ENCODE data around the gene GAGE13. TPM values are rescaled to one million over a fixed set of nuclear protein-coding genes. Genes with fewer than 3 reads are reported as not detected.

GAGE13 gene
- total and polyA plus RNA-seq, 2 of the 8 experiments (the other 6 are each of a cell fraction or from before 2014, with no cell fraction given), result not detected

- no peak overlapping the region for H2AFZ ChIP-seq (ENCODE audit: low read length)
- H4K91ac ChIP-seq (replicated peaks; ENCODE audit: insufficient read length, low read length), result no peak overlapping the region
- H3K27me3 ChIP-seq (replicated peaks in 1 of 4; ENCODE audit: control insufficient read depth in 3 of 4, extremely low read depth in 1 of 4, insufficient read depth in 3 of 4, low read length in 3 of 4), result no peaks in the 10 kb centered on the region
- CTCF ChIA-PET (ENCODE audit: partially characterized antibody), result interaction anchor here (1.4 kb wide), 1 partner anchor 19 kb away, joined by 5 read pairs; no protein-coding TSS in a partner anchor
- H3K23me2 ChIP-seq (ENCODE audit: low read depth, low read length), result no peaks in the 10 kb centered on the region; the same call in 1 of the 2 replicates
- H3K9me3 ChIP-seq (ENCODE audit: insufficient read depth in 2 of 2, low read depth in 1 of 2, low read length in 1 of 2), result no peaks in the 10 kb centered on the region
- H2BK12ac ChIP-seq (ENCODE audit: low read depth, low read length), result no peak overlapping the region
- H2AK5ac ChIP-seq (ENCODE audit: low read depth, low read length), result no peak overlapping the region
- no peak overlapping the region for H3K14ac ChIP-seq (ENCODE audit: insufficient read length)
- no peak overlapping the region for H2BK20ac ChIP-seq (ENCODE audit: low read length)
- H3K9ac ChIP-seq (replicated peaks in 1 of 4; ENCODE audit: extremely low read depth in 1 of 4, low read depth in 3 of 4, low read length in 3 of 4), result no peak overlapping the region
- H3K4me2 ChIP-seq (ENCODE audit: insufficient read depth in 1 of 2, low read depth in 2 of 2, low read length in 2 of 2), result peak overlapping the region; percentile 51 to 80
- FAIRE-seq (no peak), DNase-seq (ENCODE audit: low read depth in 1 of 2, low spot score in 2 of 2) (no peak)
- H3K18ac ChIP-seq (ENCODE audit: extremely low read depth, low read length), result no peak overlapping the region; the same call in 1 of the 2 replicates
- H3K79me2 ChIP-seq (ENCODE audit: control insufficient read depth in 1 of 2, insufficient read depth in 2 of 2, low read length in 2 of 2), result no peaks in the 10 kb centered on the region
- peaks cover 4 to 22% (median 13%) of the 10 kb centered on the region in 4 experiments for H3K4me1 ChIP-seq (replicated peaks in 1 of 4; ENCODE audit: control insufficient read depth in 3 of 4, insufficient read depth in 4 of 4, low read length in 3 of 4)
- no peak overlapping the region for H2BK120ac ChIP-seq (replicated peaks; ENCODE audit: low read depth, low read length)
- no peak overlapping the region for H4K8ac ChIP-seq (ENCODE audit: extremely low read depth, insufficient read depth, low read length)
- H2BK5ac ChIP-seq (ENCODE audit: low read depth, low read length), result no peak overlapping the region
- peak overlapping the region; percentile 52; the same call in 1 of the 2 replicates for H3K27ac ChIP-seq (ENCODE audit: low read depth, low read length)
- peak overlapping the region in 2 of 4 experiments; percentile 3 to 52; a peak in 2 of 8 replicates for H3K4me3 ChIP-seq (ENCODE audit: extremely low read depth in 1 of 4, insufficient read depth in 2 of 4, low read depth in 3 of 4, low read length in 4 of 4)
- H2BK15ac ChIP-seq (ENCODE audit: low read length), result no peak overlapping the region
- no peaks in the 10 kb centered on the region for H3K36me3 ChIP-seq (ENCODE audit: control insufficient read depth in 2 of 4, insufficient read depth in 4 of 4, low read length in 3 of 4)
- H3K23ac ChIP-seq (ENCODE audit: insufficient read length), result no peak overlapping the region
- no peaks in the 10 kb centered on the region for H4K20me1 ChIP-seq (replicated peaks in 1 of 2; ENCODE audit: control insufficient read depth in 1 of 2, insufficient read depth in 2 of 2, low read length in 2 of 2)
- no peaks in the 10 kb centered on the region for H3K79me1 ChIP-seq (ENCODE audit: low read depth, low read length)
- no peak overlapping the region for H3K56ac ChIP-seq (replicated peaks; ENCODE audit: insufficient read length, low read depth, low read length)
- H4K5ac ChIP-seq (ENCODE audit: insufficient read length, low read depth, low read length), result no peak overlapping the region
- POLR2A ChIA-PET (ENCODE audit: partially characterized antibody), result interaction anchor here (2.0 kb wide), 1 partner anchor 41 kb away, joined by 5 read pairs; no protein-coding TSS in a partner anchor
- H3K4ac ChIP-seq (replicated peaks; ENCODE audit: insufficient read length, low read depth, low read length), result no peak overlapping the region
- 23% methylated on average over 13 of the region's 18 CpGs; no CpG with 5 or more reads in 1 of the 2 experiments for WGBS, 2 experiments (ENCODE audit: extremely low coverage in 1 of 2, insufficient coverage in 1 of 2, insufficient read length in 1 of 2, insufficient replicate concordance in 2 of 2, low coverage in 1 of 2, low lambda C conversion rate in 2 of 2, missing lambda C conversion rate in 1 of 2)
- TF ChIP-seq CEBPB (IDR thresholded peaks at IDR 0.05; ENCODE audit: low read depth, low read length) (no peak), TBP (IDR thresholded peaks at IDR 0.05; ENCODE audit: low read depth, low read length) (no peak), ZNF274 (IDR thresholded peaks at IDR 0.05; ENCODE audit: borderline replicate concordance, extremely low read depth, low read length) (no peak), EP300 (IDR thresholded peaks at IDR 0.05; ENCODE audit: borderline replicate concordance in 1 of 2, low read depth in 2 of 2, low read length in 2 of 2) (no peak), ATF3 (IDR thresholded peaks at IDR 0.05; ENCODE audit: insufficient read depth, low read depth, low read length) (no peak), HDAC6 (IDR thresholded peaks at IDR 0.05; ENCODE audit: low read depth, low read length) (no peak), CBX5 (IDR thresholded peaks at IDR 0.05; ENCODE audit: low read depth, low read length) (no peak), ATF2 (IDR thresholded peaks at IDR 0.05; ENCODE audit: low read length) (no peak), SP1 (IDR thresholded peaks at IDR 0.05; ENCODE audit: low read depth, low read length) (no peak), TAF7 (optimal IDR thresholded peaks at IDR 0.05; ENCODE audit: borderline replicate concordance, low read depth, low read length) (no peak), SRF (IDR thresholded peaks at IDR 0.05; ENCODE audit: low read depth, low read length) (no peak), BCL11A (IDR thresholded peaks at IDR 0.05; ENCODE audit: low read depth in 2 of 2, low read length in 2 of 2) (no peak)
Observed at GRCh38 chrX:49310371-49310770, 21.0 kb upstream of the GAGE13 start.
